ENCODE measurements around the gene CHMP6. TPM values are rescaled to one million over a fixed set of nuclear protein-coding genes. Genes with fewer than 3 reads are reported as not detected.

Gene CHMP6
- total and polyA plus RNA-seq, 12 donors: 7.8 to 35.3 (median 25.8) TPM

- H3K36me3 ChIP-seq (replicated peaks in 1 of 2): peaks cover 0 to 53% of the 10 kb centered on the region in 2 donors
- H3K27ac ChIP-seq: no peak overlapping the region
- no peaks in the 10 kb centered on the region for H3K27me3 ChIP-seq
- no peak for TF ChIP-seq CTCF (IDR thresholded peaks at IDR 0.05)
- TF ChIP-seq POLR2A (IDR thresholded peaks at IDR 0.05): no peak
- DNase-seq: no peak
- intact Hi-C loops (cut with DNase I): no loop called here
- 92 to 100% (median 97%) methylated on average over 4 to 13 of the region's 13 CpGs for WGBS, 4 donors
- peaks cover 0 to 20% of the 10 kb centered on the region in 2 donors for H3K4me1 ChIP-seq (replicated peaks in 1 of 2)
- no peak overlapping the region for H3K4me3 ChIP-seq
- no peaks in the 10 kb centered on the region for H3K9me3 ChIP-seq (replicated peaks in 1 of 3)
Observed at GRCh38 chr17:80995131-80995530, 3.5 kb downstream of the CHMP6 start.

GRCh38 chr17:80996422-80997305, 5.0 kb downstream of the CHMP6 start:
- Histone ChIP-seq H3K36me3 (replicated peaks in 1 of 2) (peaks cover 0 to 53% of the 10 kb centered on the region in 2 donors), H3K9me3 (replicated peaks in 1 of 3) (no peaks in the 10 kb centered on the region), H3K27ac (no peak overlapping the region), H3K27me3 (no peaks in the 10 kb centered on the region), H3K4me1 (replicated peaks in 1 of 2) (peaks cover 5 to 20% of the 10 kb centered on the region in 2 donors), H3K4me3 (no peak overlapping the region)
- TF ChIP-seq POLR2A (IDR thresholded peaks at IDR 0.05) (no peak), CTCF (IDR thresholded peaks at IDR 0.05) (no peak)
- DNase-seq: no peak
- 86 to 94% (median 93%) methylated on average over 13 to 25 of the region's 25 CpGs for WGBS, 4 donors
- intact Hi-C loops (cut with DNase I): no loop called here

- no peak for DNase-seq
- WGBS, 4 donors: 91 to 98% (median 92%) methylated on average over 13 to 32 of the region's 32 CpGs
- intact Hi-C loops (cut with DNase I): no loop called here
Observed at GRCh38 chr17:80997424-80998117, 5.9 kb downstream of the CHMP6 start.

GRCh38 chr17:80998118-80998747, 6.6 kb downstream of the CHMP6 start:
- no peak overlapping the region for H3K4me3 ChIP-seq
- TF ChIP-seq POLR2A (IDR thresholded peaks at IDR 0.05) (no peak), CTCF (IDR thresholded peaks at IDR 0.05) (no peak)
- 94 to 96% (median 96%) methylated on average over 5 to 19 of the region's 19 CpGs for WGBS, 4 donors
- peaks cover 3% of the 10 kb centered on the region for H3K27me3 ChIP-seq
- H3K36me3 ChIP-seq (replicated peaks in 1 of 2): peaks cover 0 to 53% of the 10 kb centered on the region in 2 donors
- intact Hi-C loops (cut with DNase I): no loop called here
- H3K4me1 ChIP-seq (replicated peaks in 1 of 2): peaks cover 5 to 18% of the 10 kb centered on the region in 2 donors
- no peak for DNase-seq
- no peaks in the 10 kb centered on the region for H3K9me3 ChIP-seq (replicated peaks in 1 of 3)
- H3K27ac ChIP-seq: no peak overlapping the region

More at GRCh38 chr17:80997424-80998117, 5.9 kb downstream of the CHMP6 start:
- H3K4me1 ChIP-seq (replicated peaks in 1 of 2): peaks cover 5 to 24% of the 10 kb centered on the region in 2 donors
- peaks cover 0 to 53% of the 10 kb centered on the region in 2 donors for H3K36me3 ChIP-seq (replicated peaks in 1 of 2)
- no peak overlapping the region for H3K27ac ChIP-seq
- TF ChIP-seq POLR2A (IDR thresholded peaks at IDR 0.05): no peak
- H3K9me3 ChIP-seq (replicated peaks in 1 of 3): no peaks in the 10 kb centered on the region
- H3K27me3 ChIP-seq: no peaks in the 10 kb centered on the region
- no peak overlapping the region for H3K4me3 ChIP-seq
